Stromal cell of bone marrow (primary cell): ENCODE measurements around the gene FOS.
A peak's percentile ranks its signal among the peaks of the same experiment; 100 is the strongest.
"Not testable (repeated sequence)": the region's sequence is repeated elsewhere in the genome, so short reads cannot be mapped to it uniquely, and the experiment has no call there.

Experiments
- DNase-seq: peaks from one replicate; pipeline ENCODE4 v3.0.0-alpha.2; 2012; ENCODE audit warnings: low read depth

Gene FOS

DNA sequence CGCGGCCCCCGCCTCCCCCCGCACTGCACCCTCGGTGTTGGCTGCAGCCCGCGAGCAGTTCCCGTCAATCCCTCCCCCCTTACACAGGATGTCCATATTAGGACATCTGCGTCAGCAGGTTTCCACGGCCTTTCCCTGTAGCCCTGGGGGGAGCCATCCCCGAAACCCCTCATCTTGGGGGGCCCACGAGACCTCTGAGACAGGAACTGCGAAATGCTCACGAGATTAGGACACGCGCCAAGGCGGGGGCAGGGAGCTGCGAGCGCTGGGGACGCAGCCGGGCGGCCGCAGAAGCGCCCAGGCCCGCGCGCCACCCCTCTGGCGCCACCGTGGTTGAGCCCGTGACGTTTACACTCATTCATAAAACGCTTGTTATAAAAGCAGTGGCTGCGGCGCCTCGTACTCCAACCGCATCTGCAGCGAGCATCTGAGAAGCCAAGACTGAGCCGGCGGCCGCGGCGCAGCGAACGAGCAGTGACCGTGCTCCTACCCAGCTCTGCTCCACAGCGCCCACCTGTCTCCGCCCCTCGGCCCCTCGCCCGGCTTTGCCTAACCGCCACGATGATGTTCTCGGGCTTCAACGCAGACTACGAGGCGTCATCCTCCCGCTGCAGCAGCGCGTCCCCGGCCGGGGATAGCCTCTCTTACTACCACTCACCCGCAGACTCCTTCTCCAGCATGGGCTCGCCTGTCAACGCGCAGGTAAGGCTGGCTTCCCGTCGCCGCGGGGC is at the start of gene FOS:
TSS of gene FOS (plus strand) at position 407 of the 731 bp plus-strand sequence. CDS start at position 562, 155 bp downstream.
- DNase-seq = peak; percentile 93

DNA sequence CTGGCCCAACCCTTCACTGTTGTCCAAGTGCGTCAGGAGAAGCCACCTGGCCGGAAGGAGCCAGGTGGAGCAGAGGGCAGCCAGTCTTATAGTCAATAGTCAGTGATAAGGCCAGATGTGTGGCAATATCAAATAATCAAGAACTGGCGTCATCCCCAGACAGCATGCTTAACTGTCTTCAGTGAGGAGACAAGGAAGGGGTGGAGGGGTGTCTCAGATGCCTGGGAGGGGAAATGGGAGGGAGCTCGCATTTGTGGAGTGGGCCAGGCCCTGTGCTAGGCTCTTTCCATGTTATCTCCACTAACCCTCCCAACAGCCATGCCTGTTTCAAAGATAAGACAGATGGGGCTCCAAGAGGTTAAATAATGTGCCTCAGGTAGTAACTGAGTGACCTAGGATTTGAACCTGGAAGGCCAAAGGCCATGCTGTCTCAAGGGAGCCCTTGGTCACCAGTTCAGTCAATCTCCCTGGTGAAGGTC is 48.9 kb upstream of the FOS start:
- DNase-seq = no peak

DNA sequence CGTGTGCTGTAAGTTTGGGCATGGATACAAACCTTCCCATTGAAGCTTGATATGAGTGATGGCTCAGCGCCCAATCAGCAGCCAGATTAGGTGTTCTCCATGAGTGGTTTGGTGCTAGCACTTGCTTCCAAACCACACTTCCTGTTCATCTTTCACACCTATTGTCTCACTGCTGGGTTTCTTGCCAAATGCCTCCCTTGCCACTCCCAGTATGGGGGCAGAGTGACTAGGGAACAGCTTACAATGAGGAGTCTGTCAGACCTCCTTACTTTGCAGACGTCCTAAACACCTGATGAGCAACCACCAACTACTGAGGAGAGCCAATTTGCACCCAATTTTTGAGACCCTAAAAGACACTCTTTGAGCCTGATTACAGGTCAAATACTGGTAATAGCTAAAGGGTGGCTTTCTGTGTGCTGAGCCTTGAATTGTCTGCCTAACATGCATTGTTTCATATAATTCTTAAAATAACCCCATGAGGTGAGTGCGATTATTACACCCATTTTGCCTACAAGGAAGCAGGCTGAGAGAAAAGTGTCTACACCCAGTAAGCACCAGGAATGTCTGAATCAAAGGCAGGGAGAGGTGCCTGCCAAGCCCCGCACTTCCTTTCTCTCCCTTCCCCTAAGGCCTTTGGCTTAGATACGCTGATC is 48.4 kb upstream of the FOS start:
- DNase-seq = no peak

DNA sequence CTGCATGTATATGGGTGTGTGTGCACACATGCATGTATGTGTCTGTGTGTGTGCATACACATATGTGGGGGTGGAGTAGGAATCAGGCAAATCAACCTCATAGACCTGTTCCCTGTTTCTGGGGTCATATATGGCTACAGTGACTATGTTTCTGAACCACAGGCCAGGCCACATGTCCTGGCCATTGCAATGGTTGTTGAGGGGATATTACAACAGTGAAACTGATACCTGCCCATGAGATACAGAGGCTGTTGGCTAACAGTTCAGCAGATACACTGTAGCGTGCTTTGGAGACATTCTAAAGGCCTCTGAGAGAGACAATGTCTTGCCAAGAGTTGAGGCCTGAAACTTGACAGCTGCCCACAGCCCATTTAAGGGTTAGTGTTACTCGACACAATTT is 47.3 kb upstream of the FOS start:
- DNase-seq = no peak

DNA sequence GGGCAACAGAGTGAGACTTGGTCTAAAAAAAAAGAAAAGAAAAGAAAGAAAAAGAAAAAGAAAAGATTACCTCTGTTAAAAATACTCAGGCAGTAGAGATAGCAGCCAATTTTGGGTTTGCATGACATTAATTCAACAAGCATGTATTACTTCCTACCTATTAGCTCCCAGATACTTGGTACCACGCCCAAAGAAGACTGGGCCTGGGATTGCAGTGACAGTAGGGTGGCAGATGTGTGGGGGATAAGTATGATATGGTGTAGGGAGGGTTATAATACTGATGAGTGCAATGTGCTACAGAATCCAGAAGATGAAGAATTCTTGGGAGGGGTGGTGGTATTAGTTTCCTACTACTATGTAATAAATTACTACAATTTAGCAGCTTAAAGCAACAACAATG is 46.4 kb upstream of the FOS start:
- no peak for DNase-seq

DNA sequence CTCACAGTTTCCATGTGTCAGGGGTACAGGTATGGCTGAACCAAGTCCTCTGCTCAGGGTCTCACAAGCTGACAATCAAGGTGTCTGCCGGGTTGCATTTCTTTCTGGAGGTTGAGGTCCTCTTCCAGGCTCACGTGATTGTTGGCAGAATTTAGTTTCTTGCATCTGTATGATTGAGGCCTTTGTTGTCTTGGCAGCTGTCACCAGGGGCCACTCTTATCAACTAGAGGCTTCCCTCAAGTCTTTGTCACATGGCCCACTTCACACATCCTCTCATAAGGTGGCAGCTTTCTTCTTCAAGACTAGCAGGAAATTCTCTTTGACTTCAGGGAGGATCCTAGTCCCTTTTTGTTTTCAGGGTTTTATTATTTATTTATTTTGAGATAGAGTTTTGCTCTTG is 46.0 kb upstream of the FOS start:
- no peak for DNase-seq

- DNase-seq = no peak
These were observed 44.2 kb upstream of the FOS start for GRCh38 chr14:75234173-75235115.

GRCh38 chr14:75235198-75235597 is 43.4 kb upstream of the FOS start:
- not testable (repeated sequence) for DNase-seq

DNA sequence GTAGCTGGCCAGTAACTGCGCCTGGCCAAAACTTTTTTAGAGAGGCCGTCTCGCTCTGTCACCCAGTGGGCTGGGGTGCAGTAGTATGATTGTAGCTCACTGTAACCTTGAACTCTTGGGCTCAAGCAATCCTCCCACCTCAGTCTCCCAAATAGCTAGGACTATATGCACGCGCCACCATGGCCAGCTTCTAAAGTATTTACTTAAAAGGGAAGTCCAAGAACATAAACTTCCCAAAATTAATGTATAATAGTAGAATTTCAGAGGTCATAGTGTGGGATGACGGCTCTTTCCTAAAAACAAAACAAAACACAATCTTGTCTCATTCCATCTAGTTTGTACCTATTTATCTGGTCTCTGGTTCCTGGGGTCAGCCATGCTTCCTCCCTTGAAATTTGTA is 42.2 kb upstream of the FOS start:
- no peak for DNase-seq

DNA sequence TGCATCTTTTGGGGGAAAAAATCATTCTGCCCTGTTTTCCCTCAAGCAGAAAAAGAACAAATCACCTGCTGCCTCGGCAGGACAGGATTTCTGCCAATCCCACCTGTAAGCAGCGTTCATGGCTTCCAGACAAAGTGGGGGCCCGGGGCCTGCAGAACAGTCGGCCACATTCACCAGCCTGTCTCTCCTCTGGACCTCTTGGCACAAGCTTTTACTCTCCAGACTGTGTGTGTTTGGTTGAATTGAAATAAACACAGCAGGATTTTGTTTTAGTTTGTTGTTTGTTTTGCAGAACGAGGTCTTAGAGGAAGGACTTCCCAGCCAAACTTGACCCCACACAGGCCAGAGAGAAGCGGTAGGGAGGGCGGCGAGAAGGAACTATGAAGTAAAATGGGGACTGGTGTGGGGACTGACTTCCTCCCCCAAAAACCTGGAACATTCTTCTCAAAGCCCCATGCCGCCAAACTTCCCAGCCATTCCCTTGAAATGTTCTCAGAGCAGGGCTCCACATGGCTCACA is 41.7 kb upstream of the FOS start:
- DNase-seq = no peak

DNA sequence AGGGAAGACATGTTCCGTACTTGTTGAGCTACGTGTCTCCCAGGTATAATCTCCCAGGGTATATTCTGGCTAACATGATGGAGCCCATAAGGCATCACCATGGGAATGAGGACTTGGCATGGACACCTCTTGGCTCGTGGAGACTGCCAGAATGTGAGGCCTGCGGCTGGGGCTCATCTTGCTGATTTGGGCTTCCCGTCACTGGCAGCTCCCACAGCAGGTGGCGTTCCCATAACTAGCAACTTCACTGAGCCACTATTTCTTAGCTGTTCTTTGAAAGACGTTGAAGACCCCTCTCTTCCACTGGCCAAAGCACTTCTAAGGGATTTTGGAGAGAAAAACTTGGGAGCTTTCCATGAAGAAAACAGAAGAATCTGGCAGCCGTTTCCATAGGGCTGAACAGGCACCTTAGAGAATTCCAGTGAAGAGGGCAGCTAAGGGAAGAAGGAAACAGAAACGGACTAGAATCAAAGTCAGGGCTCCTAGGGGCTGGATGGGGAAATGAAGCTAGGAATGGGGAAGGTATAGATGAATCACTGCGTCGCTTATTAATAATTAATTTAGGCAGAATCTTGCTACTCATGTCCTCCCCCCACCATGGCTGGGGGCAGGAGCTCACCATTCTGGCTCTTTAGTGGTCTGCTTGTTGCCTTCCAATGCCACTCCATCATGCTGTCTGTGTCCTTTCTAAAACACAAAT is 39.7 kb upstream of the FOS start:
- DNase-seq = no peak

DNA sequence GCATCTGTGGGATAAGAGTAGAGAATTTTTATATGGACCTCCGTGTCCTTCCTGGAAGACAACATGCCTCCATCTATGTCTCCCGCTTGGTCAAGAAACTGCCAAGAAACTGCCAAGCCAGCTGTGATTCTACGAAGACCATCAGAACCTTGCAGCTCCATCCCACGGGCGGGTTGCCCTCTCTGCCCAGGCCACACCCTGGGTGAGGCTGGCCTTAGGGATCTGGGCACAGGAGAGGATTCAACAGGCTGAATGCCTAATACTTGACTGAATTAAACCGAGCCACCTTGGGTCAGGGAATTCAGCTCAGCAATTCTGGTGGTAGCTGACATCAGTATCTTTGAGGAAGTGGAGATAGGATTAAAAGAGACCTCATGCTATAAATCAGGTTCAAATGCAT is 37.8 kb upstream of the FOS start:
- DNase-seq = no peak

GRCh38 chr14:75242546-75243273 is 35.9 kb upstream of the FOS start:
- DNase-seq = peak; percentile 75

GRCh38 chr14:75244121-75244520 is 34.5 kb upstream of the FOS start:
- DNase-seq = no peak

- no peak for DNase-seq
These were observed 31.9 kb upstream of the FOS start for GRCh38 chr14:75246546-75247285.

DNA sequence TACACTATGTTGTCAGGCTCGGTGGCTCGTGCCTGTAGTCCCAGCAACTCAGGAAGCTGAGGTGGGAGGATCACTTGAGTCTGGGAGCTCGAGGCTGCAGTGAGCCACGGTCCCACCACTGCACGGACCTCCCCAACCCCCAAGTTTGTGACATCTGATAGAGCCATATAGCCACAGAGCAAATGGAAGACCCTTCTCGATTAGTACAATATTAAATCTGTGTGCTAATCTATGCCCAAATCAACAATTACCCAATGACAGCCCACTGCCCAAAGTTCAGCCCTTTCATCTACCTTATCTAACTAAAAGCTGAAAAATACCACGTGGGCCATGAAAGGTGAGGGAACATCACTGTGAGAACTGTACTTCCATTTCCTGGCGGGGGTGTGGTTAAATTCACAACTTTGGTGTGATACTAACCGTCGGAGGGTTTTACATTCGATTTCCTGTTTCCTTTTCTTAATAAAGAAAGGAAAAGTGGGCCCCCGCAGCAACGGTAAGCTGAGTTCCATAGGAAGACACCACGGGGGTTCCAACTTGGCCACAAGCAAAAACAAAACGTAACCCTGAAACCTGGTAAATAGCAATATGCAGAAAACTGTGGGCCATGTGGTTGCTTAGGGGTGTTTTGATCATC is 31.2 kb upstream of the FOS start:
- DNase-seq = no peak

- no peak for DNase-seq
These were observed 30.7 kb upstream of the FOS start for GRCh38 chr14:75247939-75248338.

DNA sequence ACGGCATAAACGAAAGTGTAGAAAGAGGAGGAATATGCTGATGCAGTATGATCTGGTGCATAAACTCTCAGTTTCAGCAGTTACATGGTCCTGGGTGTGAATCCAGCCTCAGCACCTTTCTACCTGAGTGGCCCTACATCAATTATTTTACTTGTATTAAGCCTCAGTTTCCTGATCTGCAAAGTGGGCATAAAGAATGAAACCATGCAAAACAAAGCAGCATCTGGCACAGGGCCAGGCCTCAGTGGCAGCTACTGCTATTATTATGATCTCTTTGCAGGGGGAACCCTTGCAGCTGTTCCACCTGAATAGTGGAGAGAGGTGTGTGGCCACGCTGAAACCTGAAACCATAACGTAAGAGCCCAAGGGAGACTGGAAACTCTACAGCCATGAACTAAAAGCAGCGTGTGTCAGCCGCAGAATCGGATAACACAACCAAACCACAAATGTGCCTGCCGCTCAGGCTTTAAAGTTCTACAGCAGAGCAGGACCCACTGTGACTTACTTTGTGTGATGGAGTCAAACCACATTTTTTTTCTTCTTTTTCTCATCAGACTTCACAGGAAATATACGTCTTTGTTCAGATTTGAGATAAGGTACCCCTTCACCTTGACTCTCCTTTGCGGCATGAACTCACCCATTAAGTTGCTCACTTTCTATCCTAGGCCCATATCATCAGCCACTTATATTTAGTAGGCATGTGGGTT is 29.2 kb upstream of the FOS start:
- DNase-seq = no peak

DNA sequence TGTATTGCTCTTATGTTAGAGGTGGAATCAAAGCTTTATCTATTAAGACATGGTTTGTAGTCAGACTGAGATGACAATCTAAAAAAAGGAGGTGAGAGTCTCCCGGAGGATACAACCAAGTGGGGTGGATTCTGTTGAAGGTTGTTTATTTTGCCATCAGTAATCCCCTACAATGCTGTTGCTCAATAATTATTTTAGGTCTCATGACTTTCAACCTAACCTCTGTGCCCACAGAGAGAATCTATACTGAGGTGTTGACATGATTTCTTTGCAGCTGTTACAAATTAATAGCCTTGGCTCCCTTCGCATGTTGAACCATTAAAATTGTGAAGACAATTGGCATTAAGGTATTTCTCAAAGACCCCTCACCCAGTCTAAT is 28.7 kb upstream of the FOS start:
- no peak for DNase-seq
